AG08395 (cell line): Measurements from ENCODE around the gene CREBZF.
"Not testable (repeated sequence)": the region's sequence is repeated elsewhere in the genome, so short reads cannot be mapped to it uniquely, and the experiment has no call there.

Experiments
- DNase-seq: peaks from one replicate; pipeline ENCODE4 v3.0.0; 2012; ENCODE audit warnings: mixed read lengths, low spot score

The CREBZF gene

GRCh38 chr11:85626496-85626895 lies 38.4 kb downstream of the CREBZF start:
- no peak for DNase-seq

GRCh38 chr11:85620256-85620655 lies 44.7 kb downstream of the CREBZF start:
- DNase-seq = no peak

- DNase-seq = no peak
Measured at GRCh38 chr11:85619499-85619898, 45.4 kb downstream of the CREBZF start.

GRCh38 chr11:85611643-85612042 lies 53.3 kb downstream of the CREBZF start:
- DNase-seq = not testable (repeated sequence)
